ENCODE measurements around the gene PLEKHM2.

Gene PLEKHM2

GRCh38 chr1:15757575-15758342, 73.6 kb downstream of the PLEKHM2 start:
- no peak for DNase-seq (ENCODE audit: low read depth)
- H3K4me3 ChIP-seq (ENCODE audit: low read length), result peak overlapping the region; percentile 25
- TF ChIP-seq, protein P1, sequence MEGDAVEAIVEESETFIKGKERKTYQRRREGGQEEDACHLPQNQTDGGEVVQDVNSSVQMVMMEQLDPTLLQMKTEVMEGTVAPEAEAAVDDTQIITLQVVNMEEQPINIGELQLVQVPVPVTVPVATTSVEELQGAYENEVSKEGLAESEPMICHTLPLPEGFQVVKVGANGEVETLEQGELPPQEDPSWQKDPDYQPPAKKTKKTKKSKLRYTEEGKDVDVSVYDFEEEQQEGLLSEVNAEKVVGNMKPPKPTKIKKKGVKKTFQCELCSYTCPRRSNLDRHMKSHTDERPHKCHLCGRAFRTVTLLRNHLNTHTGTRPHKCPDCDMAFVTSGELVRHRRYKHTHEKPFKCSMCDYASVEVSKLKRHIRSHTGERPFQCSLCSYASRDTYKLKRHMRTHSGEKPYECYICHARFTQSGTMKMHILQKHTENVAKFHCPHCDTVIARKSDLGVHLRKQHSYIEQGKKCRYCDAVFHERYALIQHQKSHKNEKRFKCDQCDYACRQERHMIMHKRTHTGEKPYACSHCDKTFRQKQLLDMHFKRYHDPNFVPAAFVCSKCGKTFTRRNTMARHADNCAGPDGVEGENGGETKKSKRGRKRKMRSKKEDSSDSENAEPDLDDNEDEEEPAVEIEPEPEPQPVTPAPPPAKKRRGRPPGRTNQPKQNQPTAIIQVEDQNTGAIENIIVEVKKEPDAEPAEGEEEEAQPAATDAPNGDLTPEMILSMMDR (IDR thresholded peaks at IDR 0.05; ENCODE audit: insufficient read depth, low read depth, low read length, missing control alignments), result no peak

- peak within 1 kb of the TSS; percentile 69 for H3K4me3 ChIP-seq (ENCODE audit: low read length)
- DNase-seq (ENCODE audit: low read depth), result peak; percentile 40
Measured at GRCh38 chr1:15758343-15758931, 74.3 kb downstream of the PLEKHM2 start, which contains the start of gene FBLIM1. Gene FBLIM1 (plus strand): TSS chr1:15758795. CDS start chr1:15764984, 6,189 bp downstream.

GRCh38 chr1:15758953-15759661, 75.0 kb downstream of the PLEKHM2 start:
- no peak for DNase-seq (ENCODE audit: low read depth)
- H3K4me3 ChIP-seq (ENCODE audit: low read length), result peak overlapping the region; percentile 69
- TF ChIP-seq, protein P1 (IDR thresholded peaks at IDR 0.05; ENCODE audit: insufficient read depth, low read depth, low read length, missing control alignments), result no peak

More at GRCh38 chr1:15758343-15758931, 74.3 kb downstream of the PLEKHM2 start, which contains the start of gene FBLIM1:
- TF ChIP-seq, protein P1 (IDR thresholded peaks at IDR 0.05; ENCODE audit: insufficient read depth, low read depth, low read length, missing control alignments), result no peak

DNA sequence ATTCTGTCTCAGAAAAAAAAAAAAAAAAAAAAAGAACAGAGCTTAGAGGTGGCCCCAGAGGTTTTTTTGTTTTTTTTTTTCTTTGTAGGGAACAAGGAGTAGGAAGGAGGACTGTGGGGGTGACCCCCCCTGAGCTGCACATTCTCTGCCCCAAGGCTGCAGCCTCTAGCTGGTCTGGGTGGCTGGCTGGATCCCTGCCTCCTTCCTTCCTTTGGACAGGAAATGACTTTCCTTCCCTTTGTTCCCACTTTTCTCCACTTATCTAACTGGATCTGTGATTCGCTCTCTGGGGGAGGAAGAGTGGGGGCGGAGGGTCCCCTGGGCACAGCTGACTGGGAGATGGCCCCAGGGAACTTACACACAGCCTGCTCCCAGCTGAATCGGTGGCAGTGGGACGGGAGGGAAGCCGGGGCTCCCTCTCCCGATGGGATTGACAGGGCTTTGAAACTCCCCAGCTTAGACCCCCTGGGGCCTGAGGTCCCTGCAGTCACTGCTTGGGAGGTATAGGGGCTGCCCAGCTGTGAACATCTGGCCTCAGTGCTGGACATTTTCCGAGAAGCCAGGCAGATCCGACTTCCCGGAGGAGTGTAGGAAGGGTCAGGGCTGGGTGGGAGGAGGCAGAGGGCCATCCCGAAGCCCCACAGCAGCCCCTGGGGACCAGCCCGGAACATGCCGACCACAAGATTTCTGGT, 76.5 kb downstream of the PLEKHM2 start:
- peak; percentile 55 for DNase-seq (ENCODE audit: low read depth)
- TF ChIP-seq, protein P1 (IDR thresholded peaks at IDR 0.05; ENCODE audit: insufficient read depth, low read depth, low read length, missing control alignments), result no peak
- peak overlapping the region; percentile 30 for H3K4me3 ChIP-seq (ENCODE audit: low read length)

- TF ChIP-seq, protein P1 (IDR thresholded peaks at IDR 0.05; ENCODE audit: insufficient read depth, low read depth, low read length, missing control alignments), result no peak
- no peak overlapping the region for H3K4me3 ChIP-seq (ENCODE audit: low read length)
- no peak for DNase-seq (ENCODE audit: low read depth)
Measured at GRCh38 chr1:15761366-15762128, 77.4 kb downstream of the PLEKHM2 start.

- TF ChIP-seq, protein P1 (IDR thresholded peaks at IDR 0.05; ENCODE audit: insufficient read depth, low read depth, low read length, missing control alignments), result no peak
- DNase-seq (ENCODE audit: low read depth), result no peak
- H3K4me3 ChIP-seq (ENCODE audit: low read length), result no peak overlapping the region
Measured at GRCh38 chr1:15762546-15762945, 78.4 kb downstream of the PLEKHM2 start.

Measured in epithelial cell of esophagus (primary cell).